Endothelial cell of umbilical vein (primary cell): ENCODE results near the gene DHRS7B.

Experiments
- EZH2 ChIP-seq: IDR thresholded peaks from 2 replicates; pipeline ENCODE4 v1.6.1; 2012; ENCODE audit warnings: borderline replicate concordance, low read depth, mild to moderate bottlenecking, moderate library complexity, low read length, inconsistent platforms; ENCODE audit not compliant: severe bottlenecking
- FOS ChIP-seq: IDR thresholded peaks from 2 replicates; pipeline ENCODE4 v1.6.1; 2011; ENCODE audit warnings: mild to moderate bottlenecking, low read length, moderate library complexity, borderline replicate concordance; ENCODE audit not compliant: insufficient read depth
- GATA2 ChIP-seq: IDR thresholded peaks from 2 replicates; pipeline ENCODE4 v1.7.0; 2011; ENCODE audit warnings: low read depth, mild to moderate bottlenecking, moderate library complexity, mixed read lengths, low read length; ENCODE audit not compliant: insufficient read length, insufficient read depth
- JUN ChIP-seq: IDR thresholded peaks from 2 replicates; pipeline ENCODE4 v1.6.1; 2011; ENCODE audit warnings: borderline replicate concordance, low read depth; ENCODE audit not compliant: insufficient read length, insufficient read depth
- MYC ChIP-seq: IDR thresholded peaks from one replicate; pipeline ENCODE4 v1.6.1; 2011; ENCODE audit warnings: mild to moderate bottlenecking, low read depth, low read length
- POLR2A ChIP-seq: IDR thresholded peaks from 2 replicates; pipeline ENCODE4 v1.6.1; 2012; ENCODE audit warnings: low read depth, mild to moderate bottlenecking, control low read depth, low read length
- POLR2AphosphoS5 ChIP-seq: IDR thresholded peaks from 2 replicates; pipeline ENCODE4 v1.6.1; 2012; ENCODE audit warnings: low read depth, mild to moderate bottlenecking, control low read depth, low read length, moderate library complexity; ENCODE audit not compliant: insufficient read depth
- TF ChIP-seq, protein P1 (sequence below), 2 donors: IDR thresholded peaks; 1 replicate in 1 of 2; 2 replicates in 1 of 2; pipeline ENCODE4 v1.5.1; 2011; ENCODE audit warnings: low read length in 2 of 2, mild to moderate bottlenecking in 2 of 2, moderate library complexity in 2 of 2, control low read depth in 1 of 2, inconsistent platforms in 1 of 2, low read depth in 1 of 2; ENCODE audit not compliant: insufficient read depth in 1 of 2; ENCODE audit errors: extremely low read depth in 1 of 2
- TF ChIP-seq, protein P2 (sequence below): IDR thresholded peaks from 2 replicates; pipeline ENCODE4 v1.6.1; 2011; ENCODE audit not compliant: insufficient read depth, insufficient read length

DNA sequence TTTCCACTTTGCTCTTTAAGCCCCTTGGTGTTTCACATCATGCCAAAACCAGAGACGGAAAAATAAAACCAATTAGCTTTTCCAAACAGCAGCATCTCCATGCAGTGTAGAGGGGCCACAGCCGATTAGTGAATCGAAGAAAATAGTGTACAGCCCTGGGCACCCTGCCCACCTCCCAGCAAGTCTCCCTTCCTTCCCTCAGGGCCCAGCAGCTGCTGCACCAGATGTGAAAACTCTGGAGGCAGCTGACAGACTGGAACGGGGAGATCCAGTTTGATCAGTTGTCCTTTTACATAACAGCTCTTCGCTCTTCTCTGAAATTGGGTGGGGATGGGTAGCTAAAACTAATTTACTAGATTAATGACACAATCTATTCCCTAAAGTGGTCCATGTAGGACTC is 67.9 kb downstream of the DHRS7B start:
- no peak for TF ChIP-seq EZH2
- TF ChIP-seq, protein P1, sequence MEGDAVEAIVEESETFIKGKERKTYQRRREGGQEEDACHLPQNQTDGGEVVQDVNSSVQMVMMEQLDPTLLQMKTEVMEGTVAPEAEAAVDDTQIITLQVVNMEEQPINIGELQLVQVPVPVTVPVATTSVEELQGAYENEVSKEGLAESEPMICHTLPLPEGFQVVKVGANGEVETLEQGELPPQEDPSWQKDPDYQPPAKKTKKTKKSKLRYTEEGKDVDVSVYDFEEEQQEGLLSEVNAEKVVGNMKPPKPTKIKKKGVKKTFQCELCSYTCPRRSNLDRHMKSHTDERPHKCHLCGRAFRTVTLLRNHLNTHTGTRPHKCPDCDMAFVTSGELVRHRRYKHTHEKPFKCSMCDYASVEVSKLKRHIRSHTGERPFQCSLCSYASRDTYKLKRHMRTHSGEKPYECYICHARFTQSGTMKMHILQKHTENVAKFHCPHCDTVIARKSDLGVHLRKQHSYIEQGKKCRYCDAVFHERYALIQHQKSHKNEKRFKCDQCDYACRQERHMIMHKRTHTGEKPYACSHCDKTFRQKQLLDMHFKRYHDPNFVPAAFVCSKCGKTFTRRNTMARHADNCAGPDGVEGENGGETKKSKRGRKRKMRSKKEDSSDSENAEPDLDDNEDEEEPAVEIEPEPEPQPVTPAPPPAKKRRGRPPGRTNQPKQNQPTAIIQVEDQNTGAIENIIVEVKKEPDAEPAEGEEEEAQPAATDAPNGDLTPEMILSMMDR (IDR thresholded peaks at IDR 0.05; ENCODE audit: extremely low read depth in 1 of 2, insufficient read depth in 1 of 2, low read depth in 1 of 2, low read length in 2 of 2): no peak
- TF ChIP-seq POLR2AphosphoS5: no peak
- TF ChIP-seq POLR2A: no peak
- TF ChIP-seq FOS: no peak
- TF ChIP-seq, protein P2, sequence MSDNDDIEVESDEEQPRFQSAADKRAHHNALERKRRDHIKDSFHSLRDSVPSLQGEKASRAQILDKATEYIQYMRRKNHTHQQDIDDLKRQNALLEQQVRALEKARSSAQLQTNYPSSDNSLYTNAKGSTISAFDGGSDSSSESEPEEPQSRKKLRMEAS: no peak
- no peak for TF ChIP-seq MYC
- TF ChIP-seq JUN: no peak
- TF ChIP-seq GATA2: no peak
